K562 (cell line): ENCODE measurements around the gene ST8SIA4. TPM values are rescaled to one million over a fixed set of nuclear protein-coding genes. Genes with fewer than 3 reads are reported as not detected.

ENCODE experiments used
- ATAC-seq: fragments of 200-7000 bp; cut with Tn5 transposase; 3 replicates; pipeline ENCODE4 v1.9.1; 2020; ENCODE audit warnings: moderate library complexity
- BruUV-seq: library from RNA; stranded (reverse); fragments of 400-500 nt; replicated peaks from 2 replicates; lab custom pipeline; 2021; lab: Mats Ljungman, UMichigan
- CTCF ChIA-PET: fragments of 300-600 bp; formaldehyde crosslinking; extraction: SDS; loops from one replicate; lab custom pipeline; 2021; ENCODE audit warnings: low intra/inter-chr PET ratio; lab: Yijun Ruan, JAX
- POLR2A ChIA-PET: fragments of 300-600, 350-650 bp; sonication (Branson Sonifier 250); formaldehyde crosslinking; extraction: SDS; loops from one replicate; lab custom pipeline; 2021; ENCODE audit warnings: antibody characterized with exemption, inconsistent platforms; lab: Yijun Ruan, JAX
- DNase-seq, 4 experiments: peaks; one replicate each; pipeline versions ENCODE4 v3.0.0 to v3.0.0-alpha.2; 2011 to 2018; ENCODE audit warnings: low spot score in 3 of 4, mixed read lengths in 3 of 4; ENCODE audit errors: extremely low read depth in 1 of 4
- FAIRE-seq: peaks from 2 replicates; lab custom pipeline; 2011; peaks lifted over from hg19 to GRCh38; lab: Jason Lieb, UNC
- H2AFZ ChIP-seq: 2 replicates; pipeline ENCODE4 v1.6.0; 2011; ENCODE audit warnings: low read depth, low read length, control low read depth, inconsistent platforms
- H3K27ac ChIP-seq: fragments of 200-600 bp; 3 replicates; pipeline ENCODE4 v1.8.0; 2011; ENCODE audit warnings: low read depth, mild to moderate bottlenecking, control low read depth, inconsistent platforms, low read length, moderate library complexity, mixed read lengths; ENCODE audit errors: extremely low read depth
- H3K27me3 ChIP-seq, 2 experiments: fragments of 300-600 bp in 1 of 2; 2 replicates in 1 of 2; 3 replicates in 1 of 2; pipeline versions ENCODE4 v1.6.0 to v1.8.0; 2011; ENCODE audit warnings: inconsistent platforms in 2 of 2, low read length in 2 of 2, mild to moderate bottlenecking in 1 of 2, mixed read lengths in 1 of 2, moderate library complexity in 1 of 2; ENCODE audit not compliant: control insufficient read depth in 2 of 2, insufficient read depth in 2 of 2
- H3K36me3 ChIP-seq: fragments of 300-600 bp; 3 replicates; pipeline ENCODE4 v1.8.0; 2011; ENCODE audit warnings: mild to moderate bottlenecking, low read length, inconsistent platforms; ENCODE audit not compliant: control insufficient read depth, insufficient read depth
- H3K4me1 ChIP-seq, 2 experiments: fragments of 200-600 bp in 1 of 2; replicated peaks in 1 of 2; 2 replicates in 1 of 2; 3 replicates in 1 of 2; pipeline versions ENCODE4 v1.5.1 to v1.8.0; 2011; ENCODE audit warnings: inconsistent platforms in 2 of 2, low read length in 2 of 2, mild to moderate bottlenecking in 1 of 2, mixed read lengths in 1 of 2, moderate library complexity in 1 of 2; ENCODE audit not compliant: control insufficient read depth in 2 of 2, insufficient read depth in 2 of 2
- H3K4me2 ChIP-seq: 2 replicates; pipeline ENCODE4 v1.6.1; 2011; ENCODE audit warnings: low read length, control low read depth, inconsistent platforms, mixed read lengths; ENCODE audit not compliant: insufficient read depth
- H3K4me3 ChIP-seq: fragments of 200-600 bp; sonication (generic), shearing (Covaris generic); 2 replicates; pipeline ENCODE4 v1.5.1; 2016; ENCODE audit warnings: control low read depth, inconsistent platforms
- H3K79me2 ChIP-seq: fragments of 200-600 bp; 3 replicates; pipeline ENCODE4 v1.8.0; 2011; ENCODE audit warnings: low read length, inconsistent platforms; ENCODE audit not compliant: control insufficient read depth, insufficient read depth
- H3K9ac ChIP-seq, 2 experiments: 2 replicates each; pipeline versions ENCODE4 v1.6.0 to v1.6.1; 2011; ENCODE audit warnings: low read depth in 2 of 2, low read length in 2 of 2, control low read depth in 1 of 2, inconsistent platforms in 1 of 2, mild to moderate bottlenecking in 1 of 2, mixed read lengths in 1 of 2; ENCODE audit not compliant: insufficient read depth in 1 of 2
- H3K9me1 ChIP-seq: one replicate; pipeline ENCODE4 v1.6.0; 2011; ENCODE audit warnings: inconsistent platforms, mild to moderate bottlenecking, low read length, moderate library complexity; ENCODE audit not compliant: control insufficient read depth, insufficient read depth
- H3K9me3 ChIP-seq: replicated peaks from 2 replicates; pipeline ENCODE4 v1.5.1; 2011; ENCODE audit warnings: low read depth, low read length, inconsistent platforms; ENCODE audit not compliant: control insufficient read depth, insufficient read depth
- H4K20me1 ChIP-seq: replicated peaks from 2 replicates; pipeline ENCODE4 v1.6.1; 2011; ENCODE audit warnings: low read length, inconsistent platforms, mixed read lengths; ENCODE audit not compliant: control insufficient read depth, insufficient read depth
- CHD4 ChIP-seq: fragments of 200-600 bp; sonication (generic); IDR thresholded peaks from 3 replicates; pipeline ENCODE4 v1.6.1; 2012; ENCODE audit warnings: low read depth, mild to moderate bottlenecking, mixed read lengths, low read length, inconsistent platforms; ENCODE audit not compliant: insufficient read depth, insufficient replicate concordance, poor library complexity, severe bottlenecking
- NR1H2 ChIP-seq: sonication (generic); formaldehyde crosslinking; IDR thresholded peaks from 2 replicates; pipeline ENCODE4 v1.4.0; 2020; ENCODE audit warnings: mild to moderate bottlenecking, missing genetic modification reagents
- WGBS: fragments of 100-300 bp; shearing (Covaris generic); methylation state at CpG from one replicate; pipeline ENCODE4 v1.1.6; 2016; ENCODE audit warnings: low coverage, mixed read lengths; ENCODE audit not compliant: insufficient coverage; ENCODE audit errors: missing lambda C conversion rate; 5-methylcytosine and 5-hydroxymethylcytosine counted together
- in situ Hi-C: fragments of 300-500 bp; cut with MboI; formaldehyde crosslinking; loops from 4 replicates; pipeline ENCODE4 v1.15.0; 2018; ENCODE audit warnings: inconsistent platforms, mixed read lengths
- intact Hi-C: fragments of 100-400 bp; cut with micrococcal nuclease; formaldehyde crosslinking; loops from 2 replicates; pipeline ENCODE4 v1.14.2; 2022
- polyA plus RNA-seq, 8 experiments: library from polyadenylated mRNA; depleted of rRNA in 4 of 8; stranded (reverse) in 5 of 8; unstranded in 3 of 8; fragments of >200 nt; fragmentation: Nextera tagmentation in 2 of 8; fragmentation: Illumina TruSeq in 1 of 8; extraction: Ambion mirVana in 2 of 8; extraction: Trizol in 1 of 8; gene quantifications; 2 replicates each; pipeline versions ENCODE4 v1.2.1 to v1.2.3, GENCODE V29; 2011 to 2014; ENCODE audit warnings: inconsistent platforms in 1 of 8, missing spikeins in 1 of 8
- total RNA-seq, 7 experiments: library from RNA; depleted of rRNA in 6 of 7; stranded (reverse); fragments of >200 nt in 6 of 7; fragmentation: Illumina TruSeq in 2 of 7; extraction: Trizol in 2 of 7; gene quantifications; 2 replicates each; pipeline versions ENCODE4 v1.2.1 to v1.2.3, GENCODE V29; 2011 to 2021; ENCODE audit warnings: low replicate concordance in 1 of 7
- TF ChIP-seq, protein P1 (sequence below), 2 experiments: fragments of 450-650 bp in 1 of 2; sonication (generic) in 1 of 2; formaldehyde crosslinking in 1 of 2; IDR thresholded peaks; 2 replicates each; pipeline versions ENCODE4 v1.7.1 to v1.9.0; 2016 to 2022; ENCODE audit warnings: inconsistent platforms in 1 of 2, mild to moderate bottlenecking in 1 of 2, missing genetic modification reagents in 1 of 2

ST8SIA4 gene
- total and polyA plus RNA-seq, 9 of the 15 experiments (the other 6 are each of a cell fraction or from before 2014, with no cell fraction given) = 0.22 to 2.0 (median 0.54) TPM

GRCh38 chr5:100901821-100902341 lies 1.2 kb downstream of the ST8SIA4 start:
- ChIA-PET CTCF (no interaction called here), POLR2A (interaction anchor here (0.6 kb wide), 1 partner anchor 12 kb away, joined by 3 read pairs; no protein-coding TSS in a partner anchor)
- ATAC-seq = no peak
- Histone ChIP-seq H3K9me1 (no peaks in the 10 kb centered on the region), H3K27ac (no peak overlapping the region), H3K36me3 (no peaks in the 10 kb centered on the region), H3K79me2 (no peaks in the 10 kb centered on the region; the same call in 2 of the 3 replicates), H3K9me3 (no peaks in the 10 kb centered on the region), H3K4me2 (peak overlapping the region; percentile 55; the same call in 1 of the 2 replicates), H3K9ac (no peak overlapping the region), H3K4me3 (peak overlapping the region; percentile 34), H4K20me1 (no peaks in the 10 kb centered on the region), H3K27me3 (no peaks in the 10 kb centered on the region), H3K4me1 (peaks cover 0 to 8% of the 10 kb centered on the region in 2 experiments; a peak in 2 of 5 replicates), H2AFZ (0 out of 2 replicates have a peak overlapping the region, but pooled peaks have one; percentile 23)
- in situ Hi-C loops = no loop called here
- intact Hi-C loops = loop anchor here (2.0 to 10.0 kb wide), 2 partner anchors 143 to 287 kb away; no protein-coding TSS in a partner anchor
- TF ChIP-seq, protein P1, sequence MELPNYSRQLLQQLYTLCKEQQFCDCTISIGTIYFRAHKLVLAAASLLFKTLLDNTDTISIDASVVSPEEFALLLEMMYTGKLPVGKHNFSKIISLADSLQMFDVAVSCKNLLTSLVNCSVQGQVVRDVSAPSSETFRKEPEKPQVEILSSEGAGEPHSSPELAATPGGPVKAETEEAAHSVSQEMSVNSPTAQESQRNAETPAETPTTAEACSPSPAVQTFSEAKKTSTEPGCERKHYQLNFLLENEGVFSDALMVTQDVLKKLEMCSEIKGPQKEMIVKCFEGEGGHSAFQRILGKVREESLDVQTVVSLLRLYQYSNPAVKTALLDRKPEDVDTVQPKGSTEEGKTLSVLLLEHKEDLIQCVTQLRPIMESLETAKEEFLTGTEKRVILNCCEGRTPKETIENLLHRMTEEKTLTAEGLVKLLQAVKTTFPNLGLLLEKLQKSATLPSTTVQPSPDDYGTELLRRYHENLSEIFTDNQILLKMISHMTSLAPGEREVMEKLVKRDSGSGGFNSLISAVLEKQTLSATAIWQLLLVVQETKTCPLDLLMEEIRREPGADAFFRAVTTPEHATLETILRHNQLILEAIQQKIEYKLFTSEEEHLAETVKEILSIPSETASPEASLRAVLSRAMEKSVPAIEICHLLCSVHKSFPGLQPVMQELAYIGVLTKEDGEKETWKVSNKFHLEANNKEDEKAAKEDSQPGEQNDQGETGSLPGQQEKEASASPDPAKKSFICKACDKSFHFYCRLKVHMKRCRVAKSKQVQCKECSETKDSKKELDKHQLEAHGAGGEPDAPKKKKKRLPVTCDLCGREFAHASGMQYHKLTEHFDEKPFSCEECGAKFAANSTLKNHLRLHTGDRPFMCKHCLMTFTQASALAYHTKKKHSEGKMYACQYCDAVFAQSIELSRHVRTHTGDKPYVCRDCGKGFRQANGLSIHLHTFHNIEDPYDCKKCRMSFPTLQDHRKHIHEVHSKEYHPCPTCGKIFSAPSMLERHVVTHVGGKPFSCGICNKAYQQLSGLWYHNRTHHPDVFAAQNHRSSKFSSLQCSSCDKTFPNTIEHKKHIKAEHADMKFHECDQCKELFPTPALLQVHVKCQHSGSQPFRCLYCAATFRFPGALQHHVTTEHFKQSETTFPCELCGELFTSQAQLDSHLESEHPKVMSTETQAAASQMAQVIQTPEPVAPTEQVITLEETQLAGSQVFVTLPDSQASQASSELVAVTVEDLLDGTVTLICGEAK (IDR thresholded peaks at IDR 0.05) = no peak
- TF ChIP-seq, protein P1 (CRISPR knock-in tag; IDR thresholded peaks at IDR 0.05) = no peak
- TF ChIP-seq NR1H2 (CRISPR knock-in tag) (no peak), CHD4 (no peak)
- WGBS = under 1% methylated on average over 9 of the region's 9 CpGs
- peak in 1 of 4 experiments; percentile 1 for DNase-seq
- BruUV-seq = no TSS peak
- no peak for FAIRE-seq
